HepG2 (cell line): ENCODE results near the gene PRKAR1A. TPM values are rescaled to one million over a fixed set of nuclear protein-coding genes. Genes with fewer than 3 reads are reported as not detected.

Experiments
- ADNP ChIP-seq: sonication (generic); formaldehyde crosslinking; IDR thresholded peaks from 2 replicates; pipeline ENCODE4 v1.4.0; 2020; ENCODE audit warnings: missing genetic modification reagents
- CBX1 ChIP-seq: IDR thresholded peaks from one replicate; pipeline ENCODE4 v1.6.1; 2016; ENCODE audit warnings: antibody characterized with exemption, low read depth
- CEBPZ ChIP-seq: IDR thresholded peaks from 2 replicates; pipeline ENCODE4 v1.6.1; 2012; ENCODE audit warnings: low read length, improper control_type of control experiment
- DBP ChIP-seq: sonication (generic); formaldehyde crosslinking; IDR thresholded peaks from 2 replicates; pipeline ENCODE4 v1.4.0; 2020; ENCODE audit warnings: missing genetic modification reagents; ENCODE audit errors: not compliant biosample characterization
- DMAP1 ChIP-seq: IDR thresholded peaks from 2 replicates; pipeline ENCODE4 v1.6.1; 2016
- KAT2B ChIP-seq: fragments of 150-350 bp; IDR thresholded peaks from 2 replicates; pipeline ENCODE4 v1.6.1; 2014; ENCODE audit warnings: low read depth, low read length, borderline replicate concordance
- NCOA1 ChIP-seq: sonication (generic); formaldehyde crosslinking; IDR thresholded peaks from 2 replicates; pipeline ENCODE4 v1.9.0; 2021; ENCODE audit warnings: missing genetic modification reagents
- NFE2L2 ChIP-seq: fragments of 150-350 bp; IDR thresholded peaks from 2 replicates; pipeline ENCODE4 v1.6.1; 2014; ENCODE audit warnings: low read length
- NPAS2 ChIP-seq: sonication (generic); formaldehyde crosslinking; IDR thresholded peaks from 2 replicates; pipeline ENCODE4 v1.8.0; 2022; ENCODE audit warnings: mild to moderate bottlenecking, missing genetic modification reagents, borderline replicate concordance
- PATZ1 ChIP-seq: sonication (generic); formaldehyde crosslinking; IDR thresholded peaks from 2 replicates; pipeline ENCODE4 v1.4.0; 2020; ENCODE audit warnings: missing genetic modification reagents
- PHF8 ChIP-seq: sonication (generic); formaldehyde crosslinking; IDR thresholded peaks from 2 replicates; pipeline ENCODE4 v1.5.0; 2020; ENCODE audit warnings: missing genetic modification reagents
- SALL1 ChIP-seq: sonication (generic); formaldehyde crosslinking; IDR thresholded peaks from 2 replicates; pipeline ENCODE4 v1.8.0; 2022; ENCODE audit warnings: mild to moderate bottlenecking, missing genetic modification reagents
- SKI ChIP-seq: fragments of 450-650 bp; IDR thresholded peaks from one replicate; pipeline ENCODE4 v1.6.1; 2018; ENCODE audit warnings: mild to moderate bottlenecking; ENCODE audit not compliant: partially characterized antibody
- SNAI1 ChIP-seq: sonication (generic); formaldehyde crosslinking; IDR thresholded peaks from 2 replicates; pipeline ENCODE4 v1.5.0; 2020; ENCODE audit warnings: mild to moderate bottlenecking, missing genetic modification reagents, borderline replicate concordance
- SOX5 ChIP-seq: IDR thresholded peaks from 2 replicates; pipeline ENCODE4 v1.6.1; 2016; ENCODE audit warnings: borderline replicate concordance
- TAF1 ChIP-seq: sonication (generic); formaldehyde crosslinking; IDR thresholded peaks from 2 replicates; pipeline ENCODE4 v1.4.0; 2020; ENCODE audit warnings: missing genetic modification reagents
- YEATS4 ChIP-seq: sonication (generic); formaldehyde crosslinking; IDR thresholded peaks from 2 replicates; pipeline ENCODE4 v1.4.0; 2020; ENCODE audit warnings: missing genetic modification reagents, borderline replicate concordance
- ZBTB21 ChIP-seq: sonication (generic); formaldehyde crosslinking; IDR thresholded peaks from 2 replicates; pipeline ENCODE4 v1.4.0; 2020; ENCODE audit warnings: missing genetic modification reagents
- ZNF430 ChIP-seq: sonication (generic); formaldehyde crosslinking; IDR thresholded peaks from 2 replicates; pipeline ENCODE4 v1.9.0; 2021; ENCODE audit warnings: mild to moderate bottlenecking, missing genetic modification reagents
- ZNF569 ChIP-seq: sonication (generic); formaldehyde crosslinking; IDR thresholded peaks from 2 replicates; pipeline ENCODE4 v1.5.0; 2020; ENCODE audit warnings: mild to moderate bottlenecking, missing genetic modification reagents, moderate library complexity, borderline replicate concordance
- ZNF614 ChIP-seq: IDR thresholded peaks from 2 replicates; pipeline ENCODE4 v1.6.1; 2018; ENCODE audit warnings: missing biosample characterization, missing genetic modification reagents, inconsistent platforms, borderline replicate concordance
- ZNF678 ChIP-seq: sonication (generic); formaldehyde crosslinking; IDR thresholded peaks from 2 replicates; pipeline ENCODE4 v1.4.0; 2020; ENCODE audit warnings: mild to moderate bottlenecking, missing genetic modification reagents
- ZNF784 ChIP-seq: sonication (generic); formaldehyde crosslinking; IDR thresholded peaks from 2 replicates; pipeline ENCODE4 v1.5.1; 2020; ENCODE audit warnings: missing genetic modification reagents, mild to moderate bottlenecking, borderline replicate concordance
- ZNF83 ChIP-seq: sonication (generic); formaldehyde crosslinking; IDR thresholded peaks from 2 replicates; pipeline ENCODE4 v1.4.0; 2020; ENCODE audit warnings: missing genetic modification reagents, mild to moderate bottlenecking, borderline replicate concordance
- polyA plus RNA-seq, 8 experiments: library from polyadenylated mRNA; depleted of rRNA in 3 of 8; stranded (reverse) in 7 of 8; unstranded in 1 of 8; fragments of >200 nt; fragmentation: Illumina TruSeq in 4 of 8; extraction: Trizol in 4 of 8; gene quantifications; 2 replicates each; pipeline versions ENCODE4 v1.2.1 to v1.2.3, GENCODE V29; 2011 to 2016; ENCODE audit warnings: low read depth in 4 of 8, missing spikeins in 1 of 8, mixed read lengths in 1 of 8; ENCODE audit not compliant: insufficient read depth in 1 of 8
- total RNA-seq, 5 experiments: library from RNA; depleted of rRNA; stranded (reverse); fragments of >200 nt; fragmentation: Illumina TruSeq; extraction: Trizol; gene quantifications; 2 replicates each; pipeline ENCODE4 v1.2.3, GENCODE V29; 2016; ENCODE audit warnings: low read depth in 1 of 5

PRKAR1A gene
- total and polyA plus RNA-seq, 2 of the 13 experiments (the other 11 are each of a cell fraction or from before 2014, with no cell fraction given), result 265 to 266 TPM

GRCh38 chr17:68511254-68511670 lies 968 bp upstream of the PRKAR1A start (continued):
- no peak for TF ChIP-seq PATZ1 (CRISPR knock-in tag)
- no peak for TF ChIP-seq DBP (CRISPR knock-in tag)
- no peak for TF ChIP-seq ZNF784
- TF ChIP-seq NFE2L2, result no peak
- peak; percentile 23; the same call in 1 of the 2 replicates for TF ChIP-seq TAF1 (CRISPR knock-in tag)
- no peak; the same call in 1 of the 2 replicates for TF ChIP-seq DMAP1
- no peak for TF ChIP-seq ZNF678
- no peak for TF ChIP-seq SOX5 (CRISPR knock-in tag)
- no peak for TF ChIP-seq YEATS4
- no peak for TF ChIP-seq KAT2B
- TF ChIP-seq CEBPZ, result no peak
- TF ChIP-seq NPAS2 (CRISPR knock-in tag), result no peak
- TF ChIP-seq ZNF83 (CRISPR knock-in tag), result peak; percentile 65; the same call in 1 of the 2 replicates
- TF ChIP-seq ZNF430, result no peak
- no peak for TF ChIP-seq ZBTB21
- no peak for TF ChIP-seq CBX1
- TF ChIP-seq SKI, result peak; percentile 40
- TF ChIP-seq SALL1, result no peak
- TF ChIP-seq PHF8 (CRISPR knock-in tag), result 0 out of 2 replicates have a peak, but pooled peaks have one; percentile 49
- TF ChIP-seq SNAI1, result no peak
- 0 out of 2 replicates have a peak, but pooled peaks have one; percentile 60 for TF ChIP-seq NCOA1 (CRISPR knock-in tag)
- TF ChIP-seq ZNF569 (CRISPR knock-in tag), result no peak
- no peak for TF ChIP-seq ADNP (CRISPR knock-in tag)
- no peak; the same call in 1 of the 2 replicates for TF ChIP-seq ZNF614 (CRISPR knock-in tag)
